A549 (cell line): ENCODE data around the gene NFKB2. TPM values are rescaled to one million over a fixed set of nuclear protein-coding genes. Genes with fewer than 3 reads are reported as not detected.

Source experiments
- ATAC-seq, 2 experiments: fragments of 200-7000 bp in 1 of 2; fragments of >200 bp in 1 of 2; cut with Nextera tagmentation in 1 of 2; cut with Tn5 transposase in 1 of 2; 3 replicates each; pipeline versions ENCODE4 v1.8.0 to v1.9.1; 2018 to 2020; ENCODE audit warnings: mild to moderate bottlenecking in 1 of 2, moderate library complexity in 1 of 2
- CTCF ChIA-PET: fragments of 300-600 bp; sonication (Branson Sonifier 250); formaldehyde crosslinking; extraction: SDS; loops from one replicate; lab custom pipeline; 2021; ENCODE audit warnings: antibody characterized with exemption, inconsistent platforms; lab: Yijun Ruan, JAX
- POLR2A ChIA-PET: fragments of 350-600 bp; formaldehyde crosslinking; extraction: SDS; loops from one replicate; lab custom pipeline; 2021; ENCODE audit warnings: antibody characterized with exemption, inconsistent platforms; lab: Yijun Ruan, JAX
- DNase-seq, 2 experiments: peaks; one replicate each; pipeline versions ENCODE4 v3.0.0 to v3.0.0-alpha.2; 2011 to 2016; ENCODE audit warnings: low read depth in 1 of 2, low spot score in 1 of 2
- FAIRE-seq: peaks from 2 replicates; lab custom pipeline; 2011; peaks lifted over from hg19 to GRCh38; lab: Jason Lieb, UNC
- H3K27ac ChIP-seq, 2 experiments: fragments of >200 bp; sonication (Bioruptor Twin); formaldehyde crosslinking; 3 replicates each; pipeline ENCODE4 v1.5.1; 2016 to 2017
- H3K4me1 ChIP-seq: fragments of >200 bp; sonication (Bioruptor Twin); formaldehyde crosslinking; 3 replicates; pipeline ENCODE4 v1.6.1; 2016
- H3K4me2 ChIP-seq: fragments of >200 bp; sonication (Bioruptor Twin); formaldehyde crosslinking; 3 replicates; pipeline ENCODE4 v1.6.1; 2016
- H3K4me3 ChIP-seq: fragments of >200 bp; sonication (Bioruptor Twin); formaldehyde crosslinking; 3 replicates; pipeline ENCODE4 v1.5.1; 2016
- H3K9me3 ChIP-seq: fragments of >200 bp; sonication (Bioruptor Twin); formaldehyde crosslinking; 3 replicates; pipeline ENCODE4 v1.6.1; 2016
- ATOH8 ChIP-seq: fragments of 250-450 bp; sonication (Bioruptor Pico); IDR thresholded peaks from 2 replicates; pipeline ENCODE4 v1.5.0; 2020; ENCODE audit warnings: low read depth, mild to moderate bottlenecking, moderate library complexity
- CHD2 ChIP-seq: fragments of 150-350 bp; IDR thresholded peaks from 2 replicates; pipeline ENCODE4 v1.6.1; 2014; ENCODE audit warnings: low read length; ENCODE audit not compliant: partially characterized antibody
- CTCF ChIP-seq: fragments of >200 bp; sonication (Bioruptor Twin); formaldehyde crosslinking; IDR thresholded peaks from 3 replicates; pipeline ENCODE4 v1.5.1; 2016
- EP300 ChIP-seq, 2 experiments: fragments of >200 bp; sonication (Bioruptor Twin); formaldehyde crosslinking; IDR thresholded peaks; 2 replicates in 1 of 2; 3 replicates in 1 of 2; pipeline ENCODE4 v1.6.1; 2016 to 2017
- HOXA7 ChIP-seq: fragments of 250-450 bp; sonication (Bioruptor Pico); IDR thresholded peaks from 2 replicates; pipeline ENCODE4 v1.5.0; 2020; ENCODE audit warnings: mild to moderate bottlenecking, moderate library complexity
- HOXB5 ChIP-seq: fragments of 250-450 bp; sonication (Bioruptor Pico); IDR thresholded peaks from 2 replicates; pipeline ENCODE4 v1.5.0; 2020; ENCODE audit warnings: mild to moderate bottlenecking, moderate library complexity
- JUNB ChIP-seq: fragments of >200 bp; sonication (Bioruptor Twin); formaldehyde crosslinking; IDR thresholded peaks from 2 replicates; pipeline ENCODE4 v1.6.1; 2016
- KDM1A ChIP-seq: fragments of 200-600 bp; sonication (generic); IDR thresholded peaks from 2 replicates; pipeline ENCODE4 v1.6.1; 2016; ENCODE audit warnings: low read depth, mild to moderate bottlenecking
- MAX ChIP-seq: IDR thresholded peaks from 2 replicates; pipeline ENCODE4 v1.6.1; 2012
- PHF8 ChIP-seq: fragments of 200-600 bp; sonication (generic); IDR thresholded peaks from 2 replicates; pipeline ENCODE4 v1.6.1; 2016; ENCODE audit warnings: low read depth, mild to moderate bottlenecking, antibody characterized with exemption, moderate library complexity, borderline replicate concordance
- REST ChIP-seq: fragments of 200-600 bp; sonication (generic); IDR thresholded peaks from 2 replicates; pipeline ENCODE4 v1.6.1; 2016; ENCODE audit warnings: antibody characterized with exemption, mild to moderate bottlenecking, moderate library complexity
- SMC3 ChIP-seq: fragments of >200 bp; sonication (Bioruptor Twin); formaldehyde crosslinking; IDR thresholded peaks from 3 replicates; pipeline ENCODE4 v1.6.1; 2018; ENCODE audit warnings: inconsistent platforms
- SREBF2 ChIP-seq: fragments of 450-650 bp; IDR thresholded peaks from 2 replicates; pipeline ENCODE4 v1.6.1; 2014; ENCODE audit warnings: mild to moderate bottlenecking, moderate library complexity
- TFCP2L1 ChIP-seq: fragments of 250-450 bp; sonication (Bioruptor Pico); IDR thresholded peaks from 2 replicates; pipeline ENCODE4 v1.5.0; 2021; ENCODE audit warnings: mild to moderate bottlenecking
- ZC3H11A ChIP-seq: fragments of 450-650 bp; IDR thresholded peaks from 2 replicates; pipeline ENCODE4 v1.6.1; 2014; ENCODE audit warnings: antibody characterized with exemption, mild to moderate bottlenecking
- ZSCAN20 ChIP-seq: fragments of 250-450 bp; sonication (Bioruptor Pico); IDR thresholded peaks from 2 replicates; pipeline ENCODE4 v1.8.0; 2022; ENCODE audit warnings: mild to moderate bottlenecking, moderate library complexity
- WGBS: methylation state at CpG from one replicate; pipeline ENCODE4 v1.1.6; 2017; ENCODE audit errors: missing lambda C conversion rate; 5-methylcytosine and 5-hydroxymethylcytosine counted together
- polyA plus RNA-seq, 4 experiments: library from polyadenylated mRNA; depleted of rRNA in 3 of 4; stranded (reverse); fragments of >200 nt; fragmentation: RNase III in 1 of 4; extraction: RNeasy Plus Mini Kit Qiagen cat#74134 plus additional on column Dnase treatment in 1 of 4; gene quantifications; 2 replicates in 3 of 4; 3 replicates in 1 of 4; pipeline ENCODE4 v1.2.3, GENCODE V29; 2011 to 2017

The NFKB2 gene
- polyA plus RNA-seq, 2 of the 4 experiments (the other 2 are of a cell fraction) = 27.6 to 35.7 TPM

- TF ChIP-seq REST = peak; percentile 15; the same call in 1 of the 2 replicates
- peak; percentile 16; the same call in 1 of the 2 replicates for TF ChIP-seq HOXB5 (CRISPR knock-in tag)
- no peak for TF ChIP-seq ZC3H11A
- TF ChIP-seq ATOH8 (CRISPR knock-in tag) = peak; percentile 63; the same call in 1 of the 2 replicates
- no peak for TF ChIP-seq JUNB
- no peak for TF ChIP-seq SREBF2
- peak; percentile 96 for TF ChIP-seq CTCF
- TF ChIP-seq HOXA7 = no peak; the same call in 1 of the 2 replicates
- no peak for TF ChIP-seq ZSCAN20 (CRISPR knock-in tag)
- peak; percentile 93 for TF ChIP-seq SMC3
These were observed 1.3 kb upstream of the NFKB2 start (continued) for GRCh38 chr10:102394079-102394800.

GRCh38 chr10:102394801-102395399 is 605 bp upstream of the NFKB2 start:
- peaks cover 26% of the 10 kb centered on the region; the same call in 2 of the 3 replicates for H3K4me1 ChIP-seq
- 0% methylated on average over 33 of the region's 35 CpGs for WGBS
- POLR2A ChIA-PET = interaction anchor here (0.6 to 2.0 kb wide), 8 partner anchors 10 to 189 kb away, joined by 3 to 10 read pairs (median 4); partner anchors contain the start of genes CUEDC2, FBXL15 and GBF1
- CTCF ChIA-PET = interaction anchor here (1.0 to 16.2 kb wide), 16 partner anchors 10 to 260 kb away, joined by 3 to 450 read pairs (median 13); partner anchors contain the start of genes CUEDC2, ELOVL3, FBXL15 and PITX3
- peak overlapping the region; percentile 68 to 91; a peak in 5 of 6 replicates for H3K27ac ChIP-seq
- FAIRE-seq (no peak), DNase-seq (peak in 1 of 2 experiments; percentile 63), ATAC-seq (peak; percentile 14 to 16)
- TF ChIP-seq KDM1A (no peak), EP300 (IDR thresholded peaks at IDR 0.05) (no peak), MAX (peak; percentile 7; the same call in 1 of the 2 replicates), TFCP2L1 (CRISPR knock-in tag) (peak; percentile 59; the same call in 1 of the 2 replicates)
- H3K4me2 ChIP-seq = peak overlapping the region; percentile 98
- H3K9me3 ChIP-seq = no peaks in the 10 kb centered on the region
- H3K4me3 ChIP-seq = peak overlapping the region; percentile 56

- POLR2A ChIA-PET = interaction anchor here (1.0 to 2.0 kb wide), 3 partner anchors 24 to 166 kb away, joined by 3 to 6 read pairs (median 3); partner anchors contain the start of gene FBXL15
- peaks cover 32% of the 10 kb centered on the region for H3K4me1 ChIP-seq
- no peak for ATAC-seq
- H3K4me3 ChIP-seq = peak overlapping the region; percentile 56
- 46% methylated on average over 4 of the region's 4 CpGs for WGBS
- peak overlapping the region; percentile 98 for H3K4me2 ChIP-seq
- FAIRE-seq = no peak
- DNase-seq = no peak
- H3K9me3 ChIP-seq = no peaks in the 10 kb centered on the region
- CTCF ChIA-PET = interaction anchor here (1.0 to 16.2 kb wide), 10 partner anchors 9 to 264 kb away, joined by 3 to 450 read pairs (median 82); partner anchors contain the start of genes CUEDC2, ELOVL3, FBXL15 and PITX3
- H3K27ac ChIP-seq = peak overlapping the region; percentile 68 to 91
- TF ChIP-seq CHD2 = peak; percentile 44
- no peak for TF ChIP-seq PHF8
These were observed 779 bp downstream of the NFKB2 start for GRCh38 chr10:102396317-102396650.
